ENCODE measurements around the gene TAP1. TPM values are rescaled to one million over a fixed set of nuclear protein-coding genes. Genes with fewer than 3 reads are reported as not detected.

Gene TAP1
- polyA plus RNA-seq, 1 experiment = 38.6 TPM

DNA sequence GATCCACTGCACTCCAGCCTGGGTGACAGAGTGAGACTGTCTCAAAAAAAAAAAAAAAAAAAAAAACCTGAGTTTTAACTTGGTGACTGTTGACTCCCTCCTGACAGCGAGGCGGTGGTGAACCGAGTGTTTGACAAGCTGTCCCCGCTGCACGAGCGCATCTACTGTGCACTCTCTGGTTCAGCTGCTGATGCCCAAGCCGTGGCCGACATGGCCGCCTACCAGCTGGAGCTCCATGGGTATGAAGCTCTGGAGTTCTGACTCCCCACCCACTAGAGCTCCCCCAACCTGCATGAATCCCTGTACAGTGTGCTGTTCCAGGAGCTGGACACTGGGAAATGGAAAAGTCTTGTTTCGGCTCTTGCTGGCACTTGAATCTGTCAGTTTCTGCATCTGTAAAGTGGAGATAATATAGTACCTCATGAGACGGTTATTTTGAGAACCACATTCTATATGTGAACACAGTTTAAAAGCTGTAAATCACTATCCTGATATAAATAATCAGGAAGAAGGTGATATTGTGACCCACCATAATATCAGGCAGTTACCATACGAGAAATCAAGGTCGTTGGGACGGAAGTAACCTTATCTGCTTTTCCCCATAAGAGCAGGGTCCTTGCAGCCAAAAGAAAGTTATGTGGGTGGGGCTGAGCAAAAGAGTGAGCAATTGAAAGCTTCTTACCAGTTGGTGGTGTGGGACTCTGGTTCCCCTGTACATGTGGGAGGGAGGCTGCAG is 3.8 kb upstream of the TAP1 start:
- no peak for DNase-seq (ENCODE audit: low read depth, low spot score)
- H3K9me3 ChIP-seq (ENCODE audit: control insufficient read depth, insufficient read depth, low read length) = peaks cover 7% of the 10 kb centered on the region; the same call in 1 of the 2 replicates
- H3K27ac ChIP-seq (ENCODE audit: low read depth, low read length) = no peak overlapping the region
- TF ChIP-seq, protein P1, sequence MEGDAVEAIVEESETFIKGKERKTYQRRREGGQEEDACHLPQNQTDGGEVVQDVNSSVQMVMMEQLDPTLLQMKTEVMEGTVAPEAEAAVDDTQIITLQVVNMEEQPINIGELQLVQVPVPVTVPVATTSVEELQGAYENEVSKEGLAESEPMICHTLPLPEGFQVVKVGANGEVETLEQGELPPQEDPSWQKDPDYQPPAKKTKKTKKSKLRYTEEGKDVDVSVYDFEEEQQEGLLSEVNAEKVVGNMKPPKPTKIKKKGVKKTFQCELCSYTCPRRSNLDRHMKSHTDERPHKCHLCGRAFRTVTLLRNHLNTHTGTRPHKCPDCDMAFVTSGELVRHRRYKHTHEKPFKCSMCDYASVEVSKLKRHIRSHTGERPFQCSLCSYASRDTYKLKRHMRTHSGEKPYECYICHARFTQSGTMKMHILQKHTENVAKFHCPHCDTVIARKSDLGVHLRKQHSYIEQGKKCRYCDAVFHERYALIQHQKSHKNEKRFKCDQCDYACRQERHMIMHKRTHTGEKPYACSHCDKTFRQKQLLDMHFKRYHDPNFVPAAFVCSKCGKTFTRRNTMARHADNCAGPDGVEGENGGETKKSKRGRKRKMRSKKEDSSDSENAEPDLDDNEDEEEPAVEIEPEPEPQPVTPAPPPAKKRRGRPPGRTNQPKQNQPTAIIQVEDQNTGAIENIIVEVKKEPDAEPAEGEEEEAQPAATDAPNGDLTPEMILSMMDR (IDR thresholded peaks at IDR 0.05; ENCODE audit: low read depth, low read length) = no peak
- ChIA-PET CTCF (interaction anchor here (0.6 to 8.0 kb wide), 6 partner anchors 11 to 127 kb away, joined by 3 to 153 read pairs (median 6); partner anchors contain the start of genes HLA-DMA and TAP2), POLR2A (no interaction called here)
- H3K27me3 ChIP-seq (ENCODE audit: control insufficient read depth, insufficient read depth, low read length) = peaks cover 2% of the 10 kb centered on the region
- no peak overlapping the region for H3K4me3 ChIP-seq (ENCODE audit: low read depth, low read length)

DNA sequence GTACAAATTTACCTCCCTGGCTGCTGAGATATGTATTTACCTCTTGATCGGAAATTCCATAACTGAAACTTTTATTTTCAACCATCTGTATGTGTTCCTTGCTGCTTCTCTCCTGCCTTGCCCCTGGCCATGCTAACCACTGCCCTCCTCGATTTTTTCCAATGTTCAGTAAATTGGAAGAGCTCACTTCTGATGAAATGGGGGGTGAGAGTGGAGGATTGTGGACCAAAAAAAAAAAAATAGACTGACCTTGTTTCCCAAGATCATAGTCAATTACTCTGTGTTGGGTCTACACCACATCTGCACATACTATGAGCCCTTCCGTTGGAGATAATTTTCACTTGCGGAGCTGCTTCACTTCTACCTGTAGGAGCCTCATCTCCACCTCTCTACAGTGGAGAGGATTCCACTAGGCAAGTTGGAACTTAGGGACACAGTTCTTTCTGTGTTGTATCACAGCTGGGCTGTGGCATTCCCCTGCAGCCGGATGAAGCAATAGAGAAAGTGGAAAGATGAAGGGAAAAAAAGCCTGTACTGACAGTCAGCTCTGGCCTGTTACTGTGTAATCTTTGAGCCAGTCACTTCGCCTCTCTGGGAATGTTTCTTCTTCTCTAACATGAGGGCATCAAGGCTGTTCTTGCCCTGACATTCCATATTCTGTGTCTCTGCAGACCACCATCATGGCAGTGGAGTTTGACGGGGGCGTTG is 2.1 kb upstream of the TAP1 start:
- Histone ChIP-seq H3K27me3 (ENCODE audit: control insufficient read depth, insufficient read depth, low read length) (peaks cover 2% of the 10 kb centered on the region), H3K9me3 (ENCODE audit: control insufficient read depth, insufficient read depth, low read length) (peaks cover 7% of the 10 kb centered on the region; the same call in 1 of the 2 replicates), H3K27ac (ENCODE audit: low read depth, low read length) (no peak overlapping the region), H3K4me3 (ENCODE audit: low read depth, low read length) (no peak overlapping the region)
- ChIA-PET CTCF (interaction anchor here (0.6 to 8.0 kb wide), 14 partner anchors 10 to 393 kb away, joined by 3 to 153 read pairs (median 4); partner anchors contain the start of genes BRD2, HLA-DMA and TAP2), POLR2A (interaction anchor here (1.1 kb wide), 1 partner anchor 17 kb away, joined by 3 read pairs; the partner anchor contains the start of gene TAP2)
- TF ChIP-seq, protein P1 (IDR thresholded peaks at IDR 0.05; ENCODE audit: low read depth, low read length) = no peak
- DNase-seq (ENCODE audit: low read depth, low spot score) = no peak

DNA sequence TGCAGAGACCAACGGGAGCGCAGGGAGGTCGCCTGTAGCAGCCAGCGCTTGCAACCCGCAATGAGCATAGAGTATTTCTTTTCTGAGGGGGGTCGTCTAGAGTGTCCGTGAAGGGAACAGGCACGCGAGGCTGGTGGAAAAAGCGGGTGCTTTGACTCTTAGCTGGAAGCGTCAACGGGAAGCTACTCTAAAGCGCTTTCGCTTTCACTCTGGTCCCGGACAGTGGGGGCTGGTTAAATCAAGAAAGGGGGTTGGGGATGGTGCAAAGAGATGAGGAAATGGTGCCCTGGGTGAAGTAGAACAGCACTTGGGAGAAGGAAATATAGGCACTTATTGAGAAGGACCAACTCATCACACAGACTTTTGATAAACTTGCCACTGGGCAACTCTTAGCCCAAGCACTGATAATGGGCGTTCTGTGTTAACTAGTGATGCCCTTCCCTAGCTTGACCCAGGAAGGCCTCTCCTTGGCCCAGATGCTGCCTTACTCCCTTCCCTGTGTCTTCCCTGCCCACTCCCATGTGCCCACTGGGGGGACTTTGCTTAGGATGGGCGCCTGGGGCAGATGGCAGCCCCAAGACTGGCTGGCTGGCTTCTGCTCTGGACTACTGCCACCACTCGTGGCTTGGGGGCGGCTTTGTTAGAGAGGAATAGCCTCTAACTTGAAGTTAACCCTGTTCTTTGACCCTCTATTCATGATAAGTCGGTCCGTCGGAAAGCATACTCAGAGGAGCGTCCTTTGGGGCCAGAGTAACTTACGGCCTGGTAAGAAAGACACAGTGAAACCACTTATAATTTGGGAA is 1.1 kb upstream of the TAP1 start:
- ChIA-PET CTCF (interaction anchor here (0.6 to 8.0 kb wide), 9 partner anchors 9 to 394 kb away, joined by 3 to 153 read pairs (median 5); partner anchors contain the start of genes HLA-DMA and TAP2), POLR2A (interaction anchor here (2.3 kb wide), 1 partner anchor 117 kb away, joined by 27 read pairs; no protein-coding TSS in a partner anchor)
- H3K4me3 ChIP-seq (ENCODE audit: low read depth, low read length) = peak overlapping the region; percentile 86
- peaks cover 7% of the 10 kb centered on the region; the same call in 1 of the 2 replicates for H3K9me3 ChIP-seq (ENCODE audit: control insufficient read depth, insufficient read depth, low read length)
- DNase-seq (ENCODE audit: low read depth, low spot score) = no peak
- TF ChIP-seq, protein P1 (IDR thresholded peaks at IDR 0.05; ENCODE audit: low read depth, low read length) = no peak
- H3K27ac ChIP-seq (ENCODE audit: low read depth, low read length) = peak overlapping the region; percentile 93
- H3K27me3 ChIP-seq (ENCODE audit: control insufficient read depth, insufficient read depth, low read length) = peaks cover 2% of the 10 kb centered on the region

DNA sequence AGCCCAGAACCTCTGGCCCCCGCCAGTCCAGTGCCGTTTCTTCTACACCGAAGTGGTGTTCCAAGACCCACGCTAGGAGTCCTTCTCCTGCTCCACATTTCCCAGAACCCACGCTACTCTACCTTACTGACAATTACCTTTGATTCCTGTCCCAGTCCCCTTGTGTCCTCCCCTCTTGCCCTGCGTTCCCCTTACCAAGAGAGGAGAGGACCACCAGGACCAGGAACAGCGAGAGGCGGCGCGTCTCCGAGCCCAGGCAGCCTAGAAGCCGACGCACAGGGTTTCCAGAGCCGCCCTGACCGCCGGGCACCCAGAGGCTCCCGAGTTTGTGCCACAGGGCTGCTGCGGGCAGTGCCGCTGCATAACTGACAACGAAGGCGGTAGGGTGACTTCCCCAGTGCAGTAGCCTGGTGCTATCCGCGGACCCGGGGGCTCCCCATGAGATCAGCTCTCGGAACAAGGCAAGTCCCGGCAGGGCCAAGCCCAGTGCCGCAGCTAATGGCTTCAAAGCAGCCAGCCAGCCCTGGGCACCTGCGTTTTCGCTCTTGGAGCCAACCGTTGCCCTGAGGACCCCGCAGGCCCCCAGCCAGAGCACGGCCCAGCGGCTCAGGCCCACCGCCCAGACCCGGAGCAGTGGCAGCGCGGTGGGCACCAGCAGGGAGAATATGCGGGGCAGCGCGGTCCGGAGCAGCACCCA is 512 bp downstream of the TAP1 start:
- H3K9me3 ChIP-seq (ENCODE audit: control insufficient read depth, insufficient read depth, low read length) = peaks cover 7% of the 10 kb centered on the region; the same call in 1 of the 2 replicates
- H3K27ac ChIP-seq (ENCODE audit: low read depth, low read length) = peak overlapping the region; percentile 93
- peak overlapping the region; percentile 86 for H3K4me3 ChIP-seq (ENCODE audit: low read depth, low read length)
- POLR2A ChIA-PET = interaction anchor here (1.0 to 2.3 kb wide), 3 partner anchors 8 to 118 kb away, joined by 7 to 27 read pairs (median 8); partner anchors contain the start of gene TAP2
- CTCF ChIA-PET = interaction anchor here (0.6 to 8.0 kb wide), 13 partner anchors 8 to 395 kb away, joined by 3 to 153 read pairs (median 4); partner anchors contain the start of genes PSMB8 and TAP2
- TF ChIP-seq, protein P1 (IDR thresholded peaks at IDR 0.05; ENCODE audit: low read depth, low read length) = no peak
- H3K27me3 ChIP-seq (ENCODE audit: control insufficient read depth, insufficient read depth, low read length) = peaks cover 2% of the 10 kb centered on the region
- DNase-seq (ENCODE audit: low read depth, low spot score) = no peak

All from AG04450 (cell line).